Naive thymus-derived CD8-positive, alpha-beta T cell (primary cell): Measurements from ENCODE around the gene SNAP25. TPM values are rescaled to one million over a fixed set of nuclear protein-coding genes. Genes with fewer than 3 reads are reported as not detected.

Source experiments
- ATAC-seq, 2 donors: fragments of 150-1000 bp; cut with Tn5 transposase in 1 of 2; sonication (Bioruptor Pico), chemical (Tn5 transposase) in 1 of 2; 1 replicate in 1 of 2; 2 replicates in 1 of 2; pipeline ENCODE4 v1.10.0; 2021; ENCODE audit warnings: mild to moderate bottlenecking in 2 of 2, moderate library complexity in 2 of 2
- POLR2A ChIA-PET: fragments of 350-600 bp; sonication (Branson Sonifier 250); formaldehyde crosslinking; loops from one replicate; lab custom pipeline; 2021; ENCODE audit warnings: antibody characterized with exemption; lab: Charles Lee
- DNase-seq, 10 donors: peaks; one replicate each; pipeline versions ENCODE4 v3.0.0 to v3.0.0-alpha.2; 2020 to 2022
- H3K27ac Mint-ChIP-seq, 10 donors: one replicate each; pipeline ENCODE4 v1.8.0; 2020 to 2022; ENCODE audit warnings: mild to moderate bottlenecking in 10 of 10, mixed read lengths in 10 of 10, moderate library complexity in 4 of 10, inconsistent platforms in 1 of 10
- H3K27me3 Mint-ChIP-seq, 5 donors: one replicate each; pipeline ENCODE4 v1.8.0; 2021 to 2022; ENCODE audit warnings: mixed read lengths in 5 of 5
- H3K36me3 Mint-ChIP-seq, 3 donors: one replicate each; pipeline ENCODE4 v1.8.0; 2020 to 2022; ENCODE audit warnings: mixed read lengths in 3 of 3, mild to moderate bottlenecking in 2 of 3, inconsistent platforms in 1 of 3
- H3K4me1 Mint-ChIP-seq, 4 donors: one replicate each; pipeline ENCODE4 v1.8.0; 2021 to 2022; ENCODE audit warnings: mixed read lengths in 4 of 4
- H3K4me3 Mint-ChIP-seq, 10 donors: one replicate each; pipeline ENCODE4 v1.8.0; 2020 to 2022; ENCODE audit warnings: mild to moderate bottlenecking in 10 of 10, mixed read lengths in 10 of 10, moderate library complexity in 6 of 10, inconsistent platforms in 1 of 10
- H3K9me3 Mint-ChIP-seq, 9 donors: one replicate each; pipeline ENCODE4 v1.8.0; 2020 to 2022; ENCODE audit warnings: mixed read lengths in 9 of 9, mild to moderate bottlenecking in 3 of 9, inconsistent platforms in 1 of 9, moderate library complexity in 1 of 9
- polyA plus RNA-seq, 3 donors: library from polyadenylated mRNA; unstranded; fragments of 300-500 nt; fragmentation: Illumina TruSeq; gene quantifications; one replicate each; pipeline ENCODE4 v1.2.3, GENCODE V29; 2021
- total RNA-seq, 8 experiments: library from RNA in 2 of 8; stranded (reverse) in 2 of 8; gene quantifications; one replicate each; pipeline ENCODE4 v1.2.3 and lab custom pipeline; 2021 to 2026

Gene SNAP25
- total and polyA plus RNA-seq, 5 experiments from 2014 or later = 0.37 TPM; not detected in 4

DNA sequence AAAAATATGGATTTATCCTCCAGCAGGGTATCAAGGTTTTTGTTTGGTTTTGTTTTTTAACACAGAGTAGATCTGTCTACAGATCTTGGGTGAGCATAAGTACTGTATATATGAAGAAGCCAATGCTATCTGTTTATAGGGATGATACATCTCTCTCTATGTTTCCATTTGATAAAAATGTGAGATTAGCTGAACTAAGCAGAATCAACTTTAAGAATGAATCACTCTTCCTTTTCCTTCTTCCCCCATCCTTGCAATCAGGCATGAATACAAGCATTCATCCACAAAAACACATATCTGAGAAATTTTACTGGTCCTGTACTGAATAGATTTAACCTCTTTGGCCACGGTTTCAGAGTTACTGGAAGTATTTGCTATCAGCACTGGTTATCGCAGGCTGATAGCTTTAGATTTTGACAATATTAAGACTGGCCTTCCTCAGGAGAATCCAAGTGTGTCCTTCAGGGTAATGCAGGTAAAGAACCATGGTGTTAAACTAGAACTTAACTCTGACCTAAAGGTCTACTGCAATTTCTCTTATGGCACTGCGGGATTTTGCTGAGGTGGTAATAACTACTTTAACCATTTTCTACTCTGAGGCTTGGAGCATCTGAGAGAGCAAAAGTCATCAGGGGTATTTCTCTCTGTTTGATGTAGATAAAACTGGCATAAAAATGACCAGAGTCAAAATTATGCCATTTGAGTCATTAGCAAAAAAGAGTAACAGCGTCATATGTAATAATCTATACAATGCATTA is 1.5 kb downstream of the SNAP25 start:
- Mint-ChIP-seq H3K4me1 (peaks cover 7 to 17% (median 16%) of the 10 kb centered on the region in 4 donors), H3K27ac (no peak overlapping the region), H3K9me3 (peaks cover 0 to 51% (median 15%) of the 10 kb centered on the region in 9 donors), H3K27me3 (peaks cover 21 to 85% (median 50%) of the 10 kb centered on the region in 5 donors), H3K4me3 (peak overlapping the region in 6 of 10 donors; percentile 4 to 61 (median 32)), H3K36me3 (peaks cover 0 to 34% (median 11%) of the 10 kb centered on the region in 3 donors)
- no peak for DNase-seq
- ATAC-seq = no peak
- POLR2A ChIA-PET = no interaction called here

- Mint-ChIP-seq H3K27ac (no peak overlapping the region), H3K36me3 (peaks cover 0 to 32% (median 11%) of the 10 kb centered on the region in 3 donors), H3K4me3 (no peak overlapping the region), H3K4me1 (peaks cover 7 to 17% (median 16%) of the 10 kb centered on the region in 4 donors), H3K9me3 (peaks cover 0 to 51% (median 15%) of the 10 kb centered on the region in 9 donors), H3K27me3 (peaks cover 20 to 88% (median 49%) of the 10 kb centered on the region in 5 donors)
- DNase-seq (no peak), ATAC-seq (no peak)
- POLR2A ChIA-PET = no interaction called here
These were observed 2.4 kb downstream of the SNAP25 start for GRCh38 chr20:10221021-10221420.

- ATAC-seq (no peak), DNase-seq (no peak)
- no peak overlapping the region for H3K4me3 Mint-ChIP-seq
- H3K4me1 Mint-ChIP-seq = no peaks in the 10 kb centered on the region
- H3K9me3 Mint-ChIP-seq = peaks cover 0 to 34% (median 5%) of the 10 kb centered on the region in 9 donors
- peaks cover 4 to 45% (median 23%) of the 10 kb centered on the region in 5 donors for H3K27me3 Mint-ChIP-seq
- H3K27ac Mint-ChIP-seq = peak overlapping the region in 1 of 10 donors; percentile 77
- H3K36me3 Mint-ChIP-seq = peaks cover 0 to 11% (median 0%) of the 10 kb centered on the region in 3 donors
- POLR2A ChIA-PET = no interaction called here
These were observed 6.9 kb downstream of the SNAP25 start for GRCh38 chr20:10225439-10226060.

- Mint-ChIP-seq H3K4me1 (no peaks in the 10 kb centered on the region), H3K27me3 (peaks cover 2 to 19% (median 7%) of the 10 kb centered on the region in 5 donors), H3K9me3 (peaks cover 0 to 11% (median 0%) of the 10 kb centered on the region in 9 donors), H3K4me3 (no peak overlapping the region), H3K36me3 (peaks cover 0 to 7% (median 0%) of the 10 kb centered on the region in 3 donors), H3K27ac (no peak overlapping the region)
- no peak for DNase-seq
- POLR2A ChIA-PET = no interaction called here
- ATAC-seq = no peak
These were observed 9.7 kb downstream of the SNAP25 start for GRCh38 chr20:10228330-10228729.

DNA sequence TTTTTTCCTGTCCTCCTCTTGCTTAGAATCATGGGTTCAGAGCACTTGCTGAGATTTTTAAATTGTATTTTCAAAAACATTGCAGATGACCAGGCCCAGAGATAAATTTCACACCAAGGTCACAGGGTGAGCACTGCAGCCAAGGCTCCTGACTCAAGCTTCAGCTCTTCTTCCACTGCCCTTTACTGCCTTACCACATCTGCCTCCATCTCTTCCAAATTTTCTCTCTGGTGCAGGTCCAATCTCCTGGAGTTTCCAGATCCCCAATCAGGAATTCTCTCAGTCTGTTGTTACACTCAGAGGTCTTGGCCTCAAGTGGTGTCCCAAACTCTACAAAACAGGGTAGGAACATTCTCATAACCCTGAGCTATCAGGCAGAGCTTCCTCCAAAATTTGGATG is 12.7 kb downstream of the SNAP25 start:
- Mint-ChIP-seq H3K4me1 (no peaks in the 10 kb centered on the region), H3K27me3 (peaks cover 0 to 9% (median 6%) of the 10 kb centered on the region in 5 donors), H3K9me3 (peaks cover 0 to 6% (median 0%) of the 10 kb centered on the region in 9 donors), H3K27ac (peak overlapping the region in 1 of 10 donors; percentile 15), H3K36me3 (no peaks in the 10 kb centered on the region), H3K4me3 (no peak overlapping the region)
- POLR2A ChIA-PET = no interaction called here
- ATAC-seq = no peak
- no peak for DNase-seq

DNA sequence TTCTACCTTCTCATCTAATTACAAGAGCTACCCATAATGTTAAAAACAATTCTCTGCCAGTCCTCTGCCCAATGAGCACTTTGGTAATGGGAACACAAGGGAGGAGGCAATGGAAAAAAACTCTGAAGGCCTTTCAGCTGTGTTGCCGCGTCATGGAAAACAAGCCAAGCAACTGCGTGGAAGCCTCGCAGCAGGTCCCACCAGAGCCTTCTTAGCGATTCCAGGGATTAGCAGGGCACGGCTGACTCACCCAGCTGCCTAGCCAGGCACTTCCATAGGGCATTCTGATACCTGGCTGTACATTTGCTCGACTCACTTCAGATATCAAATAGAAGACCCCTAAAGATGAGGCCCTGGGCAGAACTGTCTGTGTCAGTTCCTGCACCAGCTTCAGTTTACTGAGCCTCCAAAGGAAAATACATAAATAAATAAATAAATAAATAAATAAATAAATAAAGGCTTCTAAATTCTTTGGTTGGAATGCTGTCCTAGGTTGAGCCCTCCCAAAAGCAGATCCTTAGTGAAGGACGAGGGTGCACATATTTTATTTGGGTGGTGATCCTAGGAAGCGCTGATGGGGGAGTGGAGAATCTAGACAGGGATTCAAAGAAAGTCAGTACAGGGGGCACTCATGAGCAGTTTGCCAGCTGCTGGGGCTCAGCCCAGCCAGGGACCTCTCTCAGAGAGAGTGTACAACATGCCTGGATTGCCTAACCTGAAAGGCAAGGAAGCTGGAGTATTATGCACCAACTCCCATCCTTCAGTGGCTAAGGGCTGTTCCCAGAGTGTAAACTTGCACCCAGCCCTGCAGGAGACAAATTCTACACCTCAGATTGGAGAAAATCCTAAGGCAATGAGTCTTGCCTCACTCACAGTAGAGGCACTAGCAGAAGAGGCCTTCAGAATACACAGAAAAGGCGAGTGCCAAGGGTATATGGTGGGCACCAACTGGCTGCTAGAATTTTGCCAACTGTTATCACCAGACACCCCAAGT is 18.2 kb downstream of the SNAP25 start:
- Mint-ChIP-seq H3K4me3 (no peak overlapping the region), H3K27me3 (peaks cover 6 to 10% (median 8%) of the 10 kb centered on the region in 5 donors), H3K36me3 (no peaks in the 10 kb centered on the region), H3K9me3 (peaks cover 0 to 8% (median 0%) of the 10 kb centered on the region in 9 donors), H3K27ac (no peak overlapping the region), H3K4me1 (no peaks in the 10 kb centered on the region)
- ATAC-seq (no peak), DNase-seq (no peak)
- POLR2A ChIA-PET = no interaction called here

GRCh38 chr20:10239954-10240353 is 21.3 kb downstream of the SNAP25 start:
- DNase-seq (no peak), ATAC-seq (no peak)
- POLR2A ChIA-PET = no interaction called here
- no peaks in the 10 kb centered on the region for H3K4me1 Mint-ChIP-seq
- no peak overlapping the region for H3K4me3 Mint-ChIP-seq
- H3K27me3 Mint-ChIP-seq = peaks cover 0 to 7% (median 7%) of the 10 kb centered on the region in 5 donors
- no peak overlapping the region for H3K27ac Mint-ChIP-seq
- H3K36me3 Mint-ChIP-seq = no peaks in the 10 kb centered on the region
- peaks cover 0 to 8% (median 0%) of the 10 kb centered on the region in 9 donors for H3K9me3 Mint-ChIP-seq

GRCh38 chr20:10240655-10241054 is 22.0 kb downstream of the SNAP25 start:
- ATAC-seq (no peak), DNase-seq (no peak)
- peaks cover 0 to 3% (median 0%) of the 10 kb centered on the region in 9 donors for H3K9me3 Mint-ChIP-seq
- H3K36me3 Mint-ChIP-seq = no peaks in the 10 kb centered on the region
- peaks cover 0 to 7% (median 3%) of the 10 kb centered on the region in 5 donors for H3K27me3 Mint-ChIP-seq
- H3K27ac Mint-ChIP-seq = no peak overlapping the region
- no peaks in the 10 kb centered on the region for H3K4me1 Mint-ChIP-seq
- no peak overlapping the region for H3K4me3 Mint-ChIP-seq
- POLR2A ChIA-PET = no interaction called here

DNA sequence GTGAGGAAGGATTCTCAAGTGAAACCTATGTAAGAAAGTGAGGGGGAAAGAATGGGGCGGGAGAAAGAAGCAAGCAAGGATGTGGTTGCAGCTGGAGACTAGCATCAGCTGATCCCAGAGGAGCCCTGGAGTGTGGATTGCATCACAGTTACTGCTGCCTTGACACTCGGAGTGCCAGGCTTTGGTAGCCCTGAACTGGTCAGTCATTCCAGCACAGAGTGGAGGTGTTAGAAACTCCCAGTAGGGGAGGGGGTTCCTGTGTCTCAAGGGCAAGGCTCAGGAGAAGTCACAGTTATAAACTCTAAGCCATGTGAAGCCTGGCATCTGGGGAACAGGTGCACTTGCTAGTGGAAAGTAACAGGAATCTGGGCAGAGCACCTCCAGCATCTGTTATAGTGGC is 23.5 kb downstream of the SNAP25 start:
- POLR2A ChIA-PET = no interaction called here
- no peak overlapping the region for H3K4me3 Mint-ChIP-seq
- H3K27me3 Mint-ChIP-seq = peaks cover 0 to 7% (median 6%) of the 10 kb centered on the region in 5 donors

DNA sequence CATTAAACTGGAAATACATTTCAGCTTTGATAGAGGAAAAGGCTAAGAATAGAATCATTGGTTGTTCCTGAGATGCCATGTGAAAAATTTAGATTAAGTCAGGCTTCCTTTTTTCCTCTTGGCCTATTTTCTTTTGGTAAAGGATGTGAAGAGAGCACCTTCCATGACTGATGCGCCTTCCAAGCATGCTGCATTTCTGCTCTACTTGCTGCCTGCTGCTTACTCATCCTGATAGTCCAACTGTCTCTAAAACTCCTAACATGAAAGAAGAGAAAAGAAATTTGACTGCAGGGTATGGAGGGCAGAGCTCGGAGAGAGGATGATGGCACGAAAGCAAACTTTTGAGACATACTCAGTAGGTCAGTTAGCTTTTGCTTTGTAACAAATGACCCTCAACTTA is 28.8 kb downstream of the SNAP25 start:
- H3K36me3 Mint-ChIP-seq = no peaks in the 10 kb centered on the region
- no peaks in the 10 kb centered on the region for H3K4me1 Mint-ChIP-seq
- H3K9me3 Mint-ChIP-seq = no peaks in the 10 kb centered on the region
- no peak overlapping the region for H3K4me3 Mint-ChIP-seq
- DNase-seq (no peak), ATAC-seq (no peak)
- H3K27ac Mint-ChIP-seq = no peak overlapping the region
- peaks cover 0 to 3% (median 2%) of the 10 kb centered on the region in 5 donors for H3K27me3 Mint-ChIP-seq
- POLR2A ChIA-PET = no interaction called here

More for the DNA sequence above, 23.5 kb downstream of the SNAP25 start:
- Mint-ChIP-seq H3K9me3 (peaks cover 0 to 2% (median 0%) of the 10 kb centered on the region in 9 donors), H3K36me3 (no peaks in the 10 kb centered on the region), H3K27ac (no peak overlapping the region), H3K4me1 (no peaks in the 10 kb centered on the region)
- ATAC-seq (no peak), DNase-seq (no peak)

DNA sequence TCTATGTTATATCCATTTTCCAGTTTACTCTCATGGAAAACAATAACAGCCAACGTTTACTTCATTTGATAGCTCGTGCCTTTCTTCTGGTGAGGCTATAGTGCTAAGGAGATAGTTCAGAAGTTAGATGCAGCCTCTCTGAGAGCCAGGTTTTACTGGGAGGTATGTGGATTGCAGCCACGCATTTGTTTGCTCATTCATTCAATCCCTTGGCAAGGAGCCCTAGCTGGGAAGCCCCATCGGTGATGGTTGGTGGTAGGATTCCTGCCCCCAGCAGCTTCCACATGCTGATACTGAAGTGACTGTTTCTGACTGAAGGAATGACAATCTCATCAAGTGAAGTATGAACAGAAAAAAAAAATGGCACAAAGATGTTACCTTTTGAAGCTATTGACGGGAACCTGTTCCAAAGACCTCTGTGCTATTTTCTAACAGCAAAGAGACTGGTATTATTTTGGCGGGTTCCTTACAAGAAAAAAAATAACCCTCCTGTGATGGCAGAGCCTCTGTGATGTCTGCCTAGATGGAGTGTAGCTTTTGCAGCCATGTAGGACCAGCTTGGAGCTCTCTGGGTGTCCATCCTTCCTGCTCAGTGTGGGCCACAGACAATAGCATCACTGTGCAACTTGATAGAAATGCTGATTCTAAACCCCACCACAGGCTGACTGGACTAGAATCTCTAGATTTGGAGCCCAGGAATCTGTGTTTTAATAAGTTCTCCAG is 30.6 kb downstream of the SNAP25 start:
- H3K9me3 Mint-ChIP-seq = no peaks in the 10 kb centered on the region
- no peak for DNase-seq
- no peak for ATAC-seq
- H3K36me3 Mint-ChIP-seq = no peaks in the 10 kb centered on the region
- POLR2A ChIA-PET = no interaction called here
- no peak overlapping the region for H3K27ac Mint-ChIP-seq
- H3K4me1 Mint-ChIP-seq = no peaks in the 10 kb centered on the region
- peaks cover 0 to 6% (median 4%) of the 10 kb centered on the region in 5 donors for H3K27me3 Mint-ChIP-seq
- no peak overlapping the region for H3K4me3 Mint-ChIP-seq

- POLR2A ChIA-PET = no interaction called here
- Mint-ChIP-seq H3K9me3 (no peaks in the 10 kb centered on the region), H3K4me3 (no peak overlapping the region), H3K4me1 (peaks cover 0 to 2% (median 0%) of the 10 kb centered on the region in 4 donors), H3K36me3 (no peaks in the 10 kb centered on the region), H3K27ac (no peak overlapping the region), H3K27me3 (peaks cover 0 to 12% (median 7%) of the 10 kb centered on the region in 5 donors)
- DNase-seq (no peak), ATAC-seq (no peak)
These were observed 31.2 kb downstream of the SNAP25 start for GRCh38 chr20:10249822-10250221.
